Breast epithelium (tissue), 4 donors: Measurements from ENCODE around the gene CBLL2. TPM values are rescaled to one million over a fixed set of nuclear protein-coding genes. Genes with fewer than 3 reads are reported as not detected.

ENCODE experiments used
- DNase-seq, 2 donors: peaks; one replicate each; pipeline ENCODE4 v3.0.0-alpha.2; 2019; ENCODE audit warnings: low spot score in 2 of 2
- H3K27ac ChIP-seq, 2 donors: fragments of 200-600 bp; sonication (generic) in 1 of 2; one replicate each; pipeline ENCODE4 v1.5.1; 2016 to 2019; ENCODE audit warnings: mild to moderate bottlenecking in 1 of 2
- H3K27me3 ChIP-seq, 2 donors: fragments of 200-600 bp; sonication (generic) in 1 of 2; one replicate each; pipeline versions ENCODE4 v1.5.1 to v1.6.0; 2017 to 2019; ENCODE audit warnings: control low read depth in 1 of 2, mild to moderate bottlenecking in 1 of 2
- H3K36me3 ChIP-seq: fragments of 200-600 bp; one replicate; pipeline ENCODE4 v1.5.1; 2019
- H3K4me1 ChIP-seq, 2 donors: fragments of 200-600 bp; sonication (generic); one replicate each; pipeline ENCODE4 v1.5.1; 2016 to 2019; ENCODE audit warnings: control low read depth in 1 of 2
- H3K4me3 ChIP-seq, 3 donors: fragments of 200-600 bp; sonication (generic); 1 replicate in 2 of 3; 2 replicates in 1 of 3; pipeline ENCODE4 v1.5.1; 2016 to 2019; ENCODE audit warnings: mild to moderate bottlenecking in 3 of 3, moderate library complexity in 2 of 3
- H3K9me3 ChIP-seq, 2 donors: fragments of 200-600 bp; sonication (generic) in 1 of 2; one replicate each; pipeline ENCODE4 v1.5.1; 2016 to 2019; ENCODE audit warnings: control low read depth in 1 of 2
- POLR2A ChIP-seq: fragments of 450-650 bp; IDR thresholded peaks from one replicate; pipeline ENCODE4 v1.6.1; 2016; ENCODE audit warnings: antibody characterized with exemption, mild to moderate bottlenecking, moderate library complexity
- POLR2AphosphoS5 ChIP-seq, 3 donors: sonication (generic); formaldehyde crosslinking; IDR thresholded peaks; one replicate each; pipeline ENCODE4 v1.6.1; 2017; ENCODE audit warnings: antibody characterized with exemption in 3 of 3
- intact Hi-C: fragments of 100-400 bp; cut with DNase I; formaldehyde crosslinking; loops from one replicate; pipeline ENCODE4 v1.15.1; 2023; ENCODE audit warnings: low total_unique reads
- total RNA-seq, 3 donors: library from RNA; depleted of rRNA; stranded (reverse); fragments of >200 nt; gene quantifications; one replicate each; pipeline ENCODE4 v1.1.0, GENCODE V29; 2016
- TF ChIP-seq, protein P1 (sequence below), 3 donors: fragments of 450-650 bp; IDR thresholded peaks; one replicate each; pipeline ENCODE4 v1.5.1; 2016 to 2017; ENCODE audit warnings: antibody characterized with exemption in 3 of 3, mild to moderate bottlenecking in 3 of 3, moderate library complexity in 3 of 3

CBLL2 gene
- total RNA-seq, 3 donors from 2014 or later = not detected

DNA sequence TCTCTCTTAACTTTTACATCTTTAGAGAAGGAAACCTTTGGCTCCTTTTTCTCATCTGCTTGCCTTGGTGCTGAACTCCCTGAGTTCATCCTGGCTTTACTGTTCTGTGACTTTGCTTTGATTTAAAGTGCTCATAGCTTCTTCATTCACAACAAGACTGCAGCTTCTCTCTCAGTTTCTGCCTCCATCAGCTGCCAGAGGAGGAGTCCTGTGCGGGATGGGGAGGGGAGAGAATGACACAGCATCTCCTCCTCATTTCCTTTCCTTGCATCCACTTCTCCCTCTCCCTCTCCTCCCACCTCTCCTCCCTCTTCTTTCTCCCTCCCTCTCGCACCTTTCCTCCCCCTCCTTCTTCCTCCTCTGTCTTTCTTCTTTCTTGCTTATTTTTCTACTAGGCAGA is 42.0 kb downstream of the CBLL2 start:
- no peak for DNase-seq
- Histone ChIP-seq H3K27ac (no peak overlapping the region), H3K9me3 (no peaks in the 10 kb centered on the region), H3K4me3 (no peak overlapping the region), H3K27me3 (peaks cover 0 to 15% of the 10 kb centered on the region in 2 donors), H3K36me3 (no peaks in the 10 kb centered on the region), H3K4me1 (no peaks in the 10 kb centered on the region)
- no peak for TF ChIP-seq POLR2A
- TF ChIP-seq POLR2AphosphoS5 (IDR thresholded peaks at IDR 0.05) = no peak
- TF ChIP-seq, protein P1, sequence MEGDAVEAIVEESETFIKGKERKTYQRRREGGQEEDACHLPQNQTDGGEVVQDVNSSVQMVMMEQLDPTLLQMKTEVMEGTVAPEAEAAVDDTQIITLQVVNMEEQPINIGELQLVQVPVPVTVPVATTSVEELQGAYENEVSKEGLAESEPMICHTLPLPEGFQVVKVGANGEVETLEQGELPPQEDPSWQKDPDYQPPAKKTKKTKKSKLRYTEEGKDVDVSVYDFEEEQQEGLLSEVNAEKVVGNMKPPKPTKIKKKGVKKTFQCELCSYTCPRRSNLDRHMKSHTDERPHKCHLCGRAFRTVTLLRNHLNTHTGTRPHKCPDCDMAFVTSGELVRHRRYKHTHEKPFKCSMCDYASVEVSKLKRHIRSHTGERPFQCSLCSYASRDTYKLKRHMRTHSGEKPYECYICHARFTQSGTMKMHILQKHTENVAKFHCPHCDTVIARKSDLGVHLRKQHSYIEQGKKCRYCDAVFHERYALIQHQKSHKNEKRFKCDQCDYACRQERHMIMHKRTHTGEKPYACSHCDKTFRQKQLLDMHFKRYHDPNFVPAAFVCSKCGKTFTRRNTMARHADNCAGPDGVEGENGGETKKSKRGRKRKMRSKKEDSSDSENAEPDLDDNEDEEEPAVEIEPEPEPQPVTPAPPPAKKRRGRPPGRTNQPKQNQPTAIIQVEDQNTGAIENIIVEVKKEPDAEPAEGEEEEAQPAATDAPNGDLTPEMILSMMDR (IDR thresholded peaks at IDR 0.05) = no peak
- intact Hi-C loops = no loop called here

- Histone ChIP-seq H3K27me3 (peaks cover 0 to 15% of the 10 kb centered on the region in 2 donors), H3K36me3 (no peaks in the 10 kb centered on the region), H3K4me1 (no peaks in the 10 kb centered on the region), H3K27ac (no peak overlapping the region), H3K4me3 (no peak overlapping the region), H3K9me3 (no peaks in the 10 kb centered on the region)
- intact Hi-C loops = no loop called here
- TF ChIP-seq POLR2AphosphoS5 (IDR thresholded peaks at IDR 0.05) (no peak), POLR2A (no peak)
- TF ChIP-seq, protein P1 (IDR thresholded peaks at IDR 0.05) = no peak
- no peak for DNase-seq
Measured at GRCh38 chrX:22315151-22315550, 42.4 kb downstream of the CBLL2 start.

- Histone ChIP-seq H3K27ac (no peak overlapping the region), H3K4me1 (no peaks in the 10 kb centered on the region), H3K4me3 (no peak overlapping the region), H3K27me3 (peaks cover 0 to 37% of the 10 kb centered on the region in 2 donors), H3K9me3 (no peaks in the 10 kb centered on the region), H3K36me3 (no peaks in the 10 kb centered on the region)
- DNase-seq = no peak
- intact Hi-C loops = no loop called here
- TF ChIP-seq POLR2A = no peak
- TF ChIP-seq POLR2AphosphoS5 (IDR thresholded peaks at IDR 0.05) = no peak
- TF ChIP-seq, protein P1 (IDR thresholded peaks at IDR 0.05) = no peak
Measured at GRCh38 chrX:22320236-22320873, 47.6 kb downstream of the CBLL2 start.

GRCh38 chrX:22323541-22323940 is 50.8 kb downstream of the CBLL2 start:
- Histone ChIP-seq H3K9me3 (no peaks in the 10 kb centered on the region), H3K36me3 (no peaks in the 10 kb centered on the region), H3K27ac (no peak overlapping the region), H3K27me3 (peaks cover 0 to 31% of the 10 kb centered on the region in 2 donors), H3K4me3 (no peak overlapping the region), H3K4me1 (no peaks in the 10 kb centered on the region)
- no peak for DNase-seq
- no peak for TF ChIP-seq POLR2A
- intact Hi-C loops = no loop called here

Other genes starting within 250 kb of the CBLL2 start
- gene PHEX, start 240.6 kb upstream of the CBLL2 start, total RNA-seq = 1 to 10 TPM in 2 of 3 donors, under 1 TPM in 1; 0.16 to 5.6 (median 2.5) TPM